Keratinocyte (primary cell): Measurements from ENCODE around the gene FNDC3B. TPM values are rescaled to one million over a fixed set of nuclear protein-coding genes. Genes with fewer than 3 reads are reported as not detected.

Source experiments
- DNase-seq: peaks from one replicate; pipeline ENCODE4 v3.0.0-alpha.2; 2011; ENCODE audit warnings: low read depth, missing footprints, low spot score
- FAIRE-seq: peaks from 2 replicates; lab custom pipeline; 2011; peaks lifted over from hg19 to GRCh38; lab: Jason Lieb, UNC
- H2AFZ ChIP-seq: 2 replicates; pipeline ENCODE4 v1.6.0; 2012; ENCODE audit warnings: low read length, control low read depth, inconsistent platforms; ENCODE audit not compliant: control insufficient read depth
- H3K27ac ChIP-seq: 2 replicates; pipeline ENCODE4 v1.5.1; 2011; ENCODE audit warnings: low read length; ENCODE audit not compliant: control insufficient read depth, insufficient read depth
- H3K27me3 ChIP-seq: 3 replicates; pipeline ENCODE4 v1.6.0; 2011; ENCODE audit warnings: low read length; ENCODE audit not compliant: control insufficient read depth, insufficient read depth; ENCODE audit errors: extremely low read depth
- H3K36me3 ChIP-seq, 2 experiments: 2 replicates in 1 of 2; 3 replicates in 1 of 2; pipeline ENCODE4 v1.5.1; 2011; ENCODE audit warnings: low read length in 2 of 2, mild to moderate bottlenecking in 1 of 2; ENCODE audit not compliant: control insufficient read depth in 2 of 2, insufficient read depth in 2 of 2; ENCODE audit errors: extremely low read depth in 1 of 2
- H3K4me1 ChIP-seq: 3 replicates; pipeline ENCODE4 v1.5.1; 2011; ENCODE audit warnings: low read length; ENCODE audit not compliant: control insufficient read depth, insufficient read depth; ENCODE audit errors: extremely low read depth
- H3K4me2 ChIP-seq: 3 replicates; pipeline ENCODE4 v1.6.0; 2011; ENCODE audit warnings: low read depth, low read length; ENCODE audit not compliant: control insufficient read depth, insufficient read depth; ENCODE audit errors: extremely low read depth
- H3K4me3 ChIP-seq, 3 experiments: fragments of 200-600 bp in 1 of 3; sonication (generic) in 1 of 3; 2 replicates in 2 of 3; 3 replicates in 1 of 3; pipeline ENCODE4 v1.5.1; 2011 to 2016; ENCODE audit warnings: low read length in 3 of 3, mild to moderate bottlenecking in 3 of 3, control low read depth in 2 of 3, inconsistent platforms in 1 of 3, low read depth in 1 of 3, mixed read lengths in 1 of 3, mixed run types in 1 of 3, moderate library complexity in 1 of 3; ENCODE audit not compliant: control insufficient read depth in 2 of 3, insufficient read depth in 2 of 3; ENCODE audit errors: extremely low read depth in 1 of 3
- H3K79me2 ChIP-seq: 2 replicates; pipeline ENCODE4 v1.6.0; 2012; ENCODE audit warnings: low read length; ENCODE audit not compliant: control insufficient read depth, insufficient read depth
- H3K9ac ChIP-seq: 3 replicates; pipeline ENCODE4 v1.6.0; 2011; ENCODE audit warnings: low read length; ENCODE audit not compliant: control insufficient read depth, insufficient read depth; ENCODE audit errors: extremely low read depth
- H3K9me1 ChIP-seq: 3 replicates; pipeline ENCODE4 v1.6.0; 2011; ENCODE audit warnings: low read length; ENCODE audit not compliant: control insufficient read depth, insufficient read depth; ENCODE audit errors: extremely low read depth
- H3K9me3 ChIP-seq: 2 replicates; pipeline ENCODE4 v1.5.1; 2012; ENCODE audit warnings: low read depth, low read length; ENCODE audit not compliant: control insufficient read depth
- H4K20me1 ChIP-seq: 3 replicates; pipeline ENCODE4 v1.6.0; 2011; ENCODE audit warnings: low read length; ENCODE audit not compliant: control insufficient read depth, insufficient read depth; ENCODE audit errors: extremely low read depth
- CTCF ChIP-seq, 3 experiments: IDR thresholded peaks in 1 of 3; conservative IDR thresholded peaks in 1 of 3; optimal IDR thresholded peaks in 1 of 3; 2 replicates in 2 of 3; 3 replicates in 1 of 3; pipeline versions ENCODE3 to v1.5.1; 2011; ENCODE audit warnings: low read length in 3 of 3, mild to moderate bottlenecking in 3 of 3, moderate library complexity in 2 of 3, control low read depth in 1 of 3, inconsistent platforms in 1 of 3; ENCODE audit not compliant: insufficient read depth in 2 of 3; ENCODE audit errors: extremely low read depth in 1 of 3
- EZH2 ChIP-seq: IDR thresholded peaks from one replicate; pipeline ENCODE4 v1.6.1; 2012; ENCODE audit warnings: inconsistent platforms, mild to moderate bottlenecking, low read length, moderate library complexity
- dilution Hi-C: fragments of 300-500 bp; cut with MboI; formaldehyde crosslinking; loops from one replicate; pipeline ENCODE4 v1.7.0; 2020; ENCODE audit warnings: low sequenced_read_pairs; ENCODE audit not compliant: extremely low pct_ligation_motif_present
- polyA plus RNA-seq, 5 experiments: library from polyadenylated mRNA; depleted of rRNA in 3 of 5; stranded (reverse) in 3 of 5; stranded (forward) in 1 of 5; unstranded in 1 of 5; fragments of >200 nt; gene quantifications; 1 replicate in 1 of 5; 2 replicates in 3 of 5; 3 replicates in 1 of 5; pipeline versions ENCODE4 v1.2.1 to v1.2.3, GENCODE V29; 2011 to 2012; ENCODE audit warnings: missing spikeins in 2 of 5, low read depth in 1 of 5, low replicate concordance in 1 of 5

Gene FNDC3B
- polyA plus RNA-seq, 1 donor (not counting 4 experiments of a cell fraction or from before 2014, with no cell fraction given), result 31.4 TPM

DNA sequence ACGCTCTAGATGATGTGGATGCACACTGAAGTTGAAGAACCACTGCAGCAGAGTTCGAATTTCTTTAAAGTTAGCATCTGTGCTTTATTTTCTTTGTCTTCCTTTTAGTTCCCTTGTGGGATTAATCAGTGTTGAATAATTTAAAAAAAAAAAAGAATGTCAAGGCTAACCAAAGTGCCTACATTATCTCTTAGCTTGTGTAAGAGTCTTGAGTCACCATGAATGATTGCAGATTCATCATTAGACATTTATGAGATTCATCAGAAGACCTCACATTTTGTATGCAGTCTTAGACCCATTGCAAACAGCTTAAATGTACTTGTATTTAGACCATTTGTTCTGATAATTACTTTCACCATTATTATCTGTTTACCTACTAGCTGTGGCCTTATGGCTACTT, 182.2 kb downstream of the FNDC3B start:
- Histone ChIP-seq H3K4me3 (no peak overlapping the region), H3K9ac (no peak overlapping the region), H3K9me1 (no peaks in the 10 kb centered on the region), H3K36me3 (peaks cover 0 to 2% of the 10 kb centered on the region in 2 experiments), H3K27me3 (no peaks in the 10 kb centered on the region), H2AFZ (no peak overlapping the region), H3K4me1 (peaks cover 23% of the 10 kb centered on the region), H3K79me2 (peaks cover 71% of the 10 kb centered on the region), H3K9me3 (no peaks in the 10 kb centered on the region), H4K20me1 (peaks cover 2% of the 10 kb centered on the region), H3K27ac (peak overlapping the region; percentile 45), H3K4me2 (peak overlapping the region; percentile 19)
- TF ChIP-seq CTCF (optimal IDR thresholded peaks at IDR 0.05 in 1 of 3, IDR thresholded peaks at IDR 0.05 in 1 of 3, conservative IDR thresholded peaks at IDR 0.05 in 1 of 3; ENCODE audit: extremely low read depth in 1 of 3, insufficient read depth in 2 of 3, low read length in 3 of 3), result no peak
- TF ChIP-seq EZH2, result no peak
- dilution Hi-C loops, result no loop called here
- FAIRE-seq (no peak), DNase-seq (peak; percentile 7)

DNA sequence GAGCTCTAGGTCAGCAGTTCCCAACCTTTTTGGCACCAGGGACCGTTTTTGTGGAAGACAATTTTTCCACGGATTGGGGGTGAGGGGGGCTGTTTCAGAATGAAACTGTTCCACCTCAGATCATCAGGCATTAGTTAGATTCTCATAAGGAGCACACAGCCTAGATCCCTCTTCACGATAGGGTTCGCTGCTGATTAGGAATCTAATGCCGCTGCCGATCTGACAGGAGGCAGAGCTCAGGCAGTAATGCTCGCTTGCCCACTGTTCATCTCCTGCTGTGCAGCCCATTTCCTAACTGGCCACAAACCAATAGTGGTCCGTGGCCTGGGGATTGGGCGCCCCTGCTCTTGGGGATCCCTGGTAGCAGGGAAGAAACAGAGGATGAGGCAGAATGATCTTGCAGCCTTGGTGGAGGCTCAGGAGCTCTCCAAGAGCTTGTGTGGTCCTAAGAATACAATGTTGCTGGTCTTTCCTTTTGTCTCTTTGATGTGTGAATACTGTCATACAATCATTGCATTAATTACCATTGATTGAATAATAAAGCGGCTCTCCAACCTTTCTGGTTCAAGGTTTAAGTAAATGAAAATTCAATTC, 183.2 kb downstream of the FNDC3B start:
- FAIRE-seq (no peak), DNase-seq (no peak)
- Histone ChIP-seq H3K79me2 (peaks cover 65% of the 10 kb centered on the region), H3K36me3 (peaks cover 0 to 8% of the 10 kb centered on the region in 2 experiments), H3K27ac (no peak overlapping the region), H3K9me1 (no peaks in the 10 kb centered on the region), H3K27me3 (no peaks in the 10 kb centered on the region), H2AFZ (no peak overlapping the region), H3K9me3 (no peaks in the 10 kb centered on the region), H3K4me3 (no peak overlapping the region), H3K4me1 (peaks cover 19% of the 10 kb centered on the region), H3K9ac (no peak overlapping the region), H3K4me2 (no peak overlapping the region), H4K20me1 (peaks cover 2% of the 10 kb centered on the region)
- TF ChIP-seq EZH2 (no peak), CTCF (optimal IDR thresholded peaks at IDR 0.05 in 1 of 3, IDR thresholded peaks at IDR 0.05 in 1 of 3, conservative IDR thresholded peaks at IDR 0.05 in 1 of 3; ENCODE audit: extremely low read depth in 1 of 3, insufficient read depth in 2 of 3, low read length in 3 of 3) (no peak)
- dilution Hi-C loops, result no loop called here
